Measurements from ENCODE around the gene TNFRSF18. TPM values are rescaled to one million over a fixed set of nuclear protein-coding genes. Genes with fewer than 3 reads are reported as not detected.

TNFRSF18 gene
- total and polyA plus RNA-seq, 10 of the 15 experiments (the other 5 are each of a cell fraction or from before 2014, with no cell fraction given), result 0.18 to 7.5 (median 1.5) TPM; not detected in 1

DNA sequence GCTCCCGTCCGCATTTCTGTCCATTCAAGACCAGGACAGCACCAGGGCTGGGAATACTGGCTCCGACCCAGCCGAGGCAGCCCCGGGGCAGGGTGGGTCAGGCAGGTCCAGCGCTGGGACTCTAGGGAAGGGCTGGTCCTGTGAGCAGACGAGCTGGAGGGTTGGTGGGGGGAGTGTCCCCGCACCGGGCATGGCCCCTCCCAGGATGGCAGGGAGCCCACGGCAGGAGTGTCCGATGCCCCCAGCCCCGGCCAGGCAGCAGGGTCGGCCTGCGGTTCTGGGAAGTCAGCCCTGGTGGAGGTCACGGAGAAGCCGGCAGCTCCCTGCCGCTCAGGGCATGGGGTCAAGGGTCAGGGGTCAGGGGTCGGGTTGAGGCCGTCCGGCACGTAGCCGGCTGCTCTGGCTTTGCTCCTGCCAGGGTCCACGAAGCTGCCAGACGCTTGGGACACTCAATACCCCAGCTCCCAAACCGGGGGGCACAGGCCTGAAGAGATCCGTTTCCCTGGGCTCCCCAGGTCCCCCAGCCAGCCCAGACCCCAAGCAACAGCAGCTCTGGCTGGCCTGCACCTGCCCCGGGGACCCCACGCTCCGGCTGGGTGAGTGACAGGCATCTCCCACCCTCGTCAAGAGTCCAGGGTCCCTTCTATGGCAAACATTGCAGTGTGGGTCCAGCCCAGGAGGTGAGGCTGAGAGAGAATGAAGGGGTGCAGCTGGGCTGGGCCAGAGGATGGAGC lies 33.4 kb upstream of the TNFRSF18 start:
- H3K27ac ChIP-seq (ENCODE audit: control insufficient read depth, insufficient read depth), result no peak overlapping the region
- no peaks in the 10 kb centered on the region for H3K4me1 ChIP-seq (ENCODE audit: control insufficient read depth, insufficient read depth, low read length)
- H3K36me3 ChIP-seq (ENCODE audit: control insufficient read depth in 2 of 2, insufficient read depth in 2 of 2, low read length in 1 of 2), result no peaks in the 10 kb centered on the region
- in situ Hi-C loops (cut with MboI) (no loop called here), intact Hi-C loops (cut with micrococcal nuclease; ENCODE audit: unreplicated experiment) (no loop called here)
- no peak overlapping the region for H3K4me3 ChIP-seq
- no peaks in the 10 kb centered on the region for H3K79me2 ChIP-seq (ENCODE audit: control insufficient read depth, insufficient read depth, low read length)
- no peak overlapping the region for H3K4me2 ChIP-seq (ENCODE audit: control insufficient read depth, insufficient read depth)
- SMC1A ChIA-PET (ENCODE audit: uncharacterized antibody, unreplicated experiment), result no interaction called here
- no peaks in the 10 kb centered on the region for H3K9me3 ChIP-seq (replicated peaks; ENCODE audit: control insufficient read depth, insufficient read depth, low read length)
- H3K27me3 ChIP-seq (replicated peaks in 1 of 2; ENCODE audit: control insufficient read depth in 2 of 2, insufficient read depth in 2 of 2, low read length in 1 of 2), result no peaks in the 10 kb centered on the region
- DNase-seq (ENCODE audit: low read depth, low spot score) (no peak), ATAC-seq (no peak), FAIRE-seq (no peak)
- no peak overlapping the region for H3K9ac ChIP-seq (ENCODE audit: control insufficient read depth, insufficient read depth, low read length)
- POLR2A ChIA-PET, result interaction anchor here (0.9 kb wide), 1 partner anchor 11 kb away, joined by 3 read pairs; no protein-coding TSS in a partner anchor
- 46% methylated on average over 28 of the region's 30 CpGs for WGBS (ENCODE audit: insufficient coverage, insufficient replicate concordance, low lambda C conversion rate, missing lambda C conversion rate)
- TF ChIP-seq NR2F1 (conservative IDR thresholded peaks at IDR 0.05) (peak; percentile 74), JUNB (IDR thresholded peaks at IDR 0.05) (no peak), POLR2AphosphoS5 (IDR thresholded peaks at IDR 0.05; ENCODE audit: low read length) (no peak), NR2C1 (IDR thresholded peaks at IDR 0.05) (peak; percentile 59), NR2C2 (IDR thresholded peaks at IDR 0.05; ENCODE audit: borderline replicate concordance, control insufficient read depth, insufficient read length, low read depth) (peak; percentile 47)
- TF ChIP-seq, protein P1, sequence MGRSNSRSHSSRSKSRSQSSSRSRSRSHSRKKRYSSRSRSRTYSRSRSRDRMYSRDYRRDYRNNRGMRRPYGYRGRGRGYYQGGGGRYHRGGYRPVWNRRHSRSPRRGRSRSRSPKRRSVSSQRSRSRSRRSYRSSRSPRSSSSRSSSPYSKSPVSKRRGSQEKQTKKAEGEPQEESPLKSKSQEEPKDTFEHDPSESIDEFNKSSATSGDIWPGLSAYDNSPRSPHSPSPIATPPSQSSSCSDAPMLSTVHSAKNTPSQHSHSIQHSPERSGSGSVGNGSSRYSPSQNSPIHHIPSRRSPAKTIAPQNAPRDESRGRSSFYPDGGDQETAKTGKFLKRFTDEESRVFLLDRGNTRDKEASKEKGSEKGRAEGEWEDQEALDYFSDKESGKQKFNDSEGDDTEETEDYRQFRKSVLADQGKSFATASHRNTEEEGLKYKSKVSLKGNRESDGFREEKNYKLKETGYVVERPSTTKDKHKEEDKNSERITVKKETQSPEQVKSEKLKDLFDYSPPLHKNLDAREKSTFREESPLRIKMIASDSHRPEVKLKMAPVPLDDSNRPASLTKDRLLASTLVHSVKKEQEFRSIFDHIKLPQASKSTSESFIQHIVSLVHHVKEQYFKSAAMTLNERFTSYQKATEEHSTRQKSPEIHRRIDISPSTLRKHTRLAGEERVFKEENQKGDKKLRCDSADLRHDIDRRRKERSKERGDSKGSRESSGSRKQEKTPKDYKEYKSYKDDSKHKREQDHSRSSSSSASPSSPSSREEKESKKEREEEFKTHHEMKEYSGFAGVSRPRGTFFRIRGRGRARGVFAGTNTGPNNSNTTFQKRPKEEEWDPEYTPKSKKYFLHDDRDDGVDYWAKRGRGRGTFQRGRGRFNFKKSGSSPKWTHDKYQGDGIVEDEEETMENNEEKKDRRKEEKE (IDR thresholded peaks at IDR 0.05), result no peak
- TF ChIP-seq, protein P2, sequence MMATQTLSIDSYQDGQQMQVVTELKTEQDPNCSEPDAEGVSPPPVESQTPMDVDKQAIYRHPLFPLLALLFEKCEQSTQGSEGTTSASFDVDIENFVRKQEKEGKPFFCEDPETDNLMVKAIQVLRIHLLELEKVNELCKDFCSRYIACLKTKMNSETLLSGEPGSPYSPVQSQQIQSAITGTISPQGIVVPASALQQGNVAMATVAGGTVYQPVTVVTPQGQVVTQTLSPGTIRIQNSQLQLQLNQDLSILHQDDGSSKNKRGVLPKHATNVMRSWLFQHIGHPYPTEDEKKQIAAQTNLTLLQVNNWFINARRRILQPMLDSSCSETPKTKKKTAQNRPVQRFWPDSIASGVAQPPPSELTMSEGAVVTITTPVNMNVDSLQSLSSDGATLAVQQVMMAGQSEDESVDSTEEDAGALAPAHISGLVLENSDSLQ (IDR thresholded peaks at IDR 0.05), result 0 out of 2 replicates have a peak, but pooled peaks have one; percentile 9
- TF ChIP-seq, protein P3, sequence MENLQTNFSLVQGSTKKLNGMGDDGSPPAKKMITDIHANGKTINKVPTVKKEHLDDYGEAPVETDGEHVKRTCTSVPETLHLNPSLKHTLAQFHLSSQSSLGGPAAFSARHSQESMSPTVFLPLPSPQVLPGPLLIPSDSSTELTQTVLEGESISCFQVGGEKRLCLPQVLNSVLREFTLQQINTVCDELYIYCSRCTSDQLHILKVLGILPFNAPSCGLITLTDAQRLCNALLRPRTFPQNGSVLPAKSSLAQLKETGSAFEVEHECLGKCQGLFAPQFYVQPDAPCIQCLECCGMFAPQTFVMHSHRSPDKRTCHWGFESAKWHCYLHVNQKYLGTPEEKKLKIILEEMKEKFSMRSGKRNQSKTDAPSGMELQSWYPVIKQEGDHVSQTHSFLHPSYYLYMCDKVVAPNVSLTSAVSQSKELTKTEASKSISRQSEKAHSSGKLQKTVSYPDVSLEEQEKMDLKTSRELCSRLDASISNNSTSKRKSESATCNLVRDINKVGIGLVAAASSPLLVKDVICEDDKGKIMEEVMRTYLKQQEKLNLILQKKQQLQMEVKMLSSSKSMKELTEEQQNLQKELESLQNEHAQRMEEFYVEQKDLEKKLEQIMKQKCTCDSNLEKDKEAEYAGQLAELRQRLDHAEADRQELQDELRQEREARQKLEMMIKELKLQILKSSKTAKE (IDR thresholded peaks at IDR 0.05; ENCODE audit: low read depth, poor library complexity, severe bottlenecking), result no peak
- RAD21 ChIA-PET (ENCODE audit: unreplicated experiment), result interaction anchor here (1.3 kb wide), 1 partner anchor 11 kb away, joined by 4 read pairs; no protein-coding TSS in a partner anchor
- no TSS peak for BruUV-seq (replicated peaks)
- no peak overlapping the region for H2AFZ ChIP-seq (ENCODE audit: control insufficient read depth, low read depth, low read length)
- H4K20me1 ChIP-seq (ENCODE audit: control insufficient read depth, insufficient read depth), result no peaks in the 10 kb centered on the region
- CTCF ChIA-PET, result no interaction called here
